Stimulated activated CD8-positive, alpha-beta memory T cell treated with anti-CD3 and anti-CD28 coated beads, Interleukin-15, amount 100 ng/mL, for 1 hour (primary cell): Measurements from ENCODE around the gene ADAT3.

Experiments used
- DNase-seq: peaks from one replicate; pipeline ENCODE4 v3.0.0-alpha.2; 2020; ENCODE audit warnings: low read depth

Gene ADAT3

GRCh38 chr19:1912760-1913505, 7.7 kb downstream of the ADAT3 start:
- no peak for DNase-seq

- DNase-seq = no peak
Measured at GRCh38 chr19:1913781-1914577, 8.8 kb downstream of the ADAT3 start.

DNA sequence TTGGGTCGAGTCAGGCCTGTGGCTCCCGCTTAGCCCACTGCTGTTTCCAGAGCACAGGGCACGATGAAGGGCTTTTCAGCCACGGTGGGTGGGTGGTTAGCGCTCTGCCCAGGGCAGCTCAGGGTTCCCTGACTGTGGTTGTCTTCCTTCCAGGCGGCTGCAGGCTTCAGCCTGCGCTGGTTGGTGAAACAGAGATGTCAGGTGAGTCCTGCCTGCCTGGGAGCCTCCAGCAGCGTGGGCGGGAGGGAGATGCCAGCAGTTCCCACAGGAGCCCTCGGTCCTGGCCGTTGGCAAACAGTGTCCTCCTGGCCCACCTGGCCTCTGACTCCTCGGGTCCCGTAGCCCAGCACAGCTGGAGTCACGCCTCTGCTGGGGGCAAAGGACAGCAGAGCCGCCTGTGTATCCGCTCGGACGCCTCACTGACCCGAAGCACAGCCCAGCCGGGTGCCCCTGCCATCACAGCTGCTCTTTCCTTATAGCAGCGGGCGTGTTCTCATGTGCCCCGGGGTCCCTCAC, 9.7 kb downstream of the ADAT3 start:
- DNase-seq = no peak

DNA sequence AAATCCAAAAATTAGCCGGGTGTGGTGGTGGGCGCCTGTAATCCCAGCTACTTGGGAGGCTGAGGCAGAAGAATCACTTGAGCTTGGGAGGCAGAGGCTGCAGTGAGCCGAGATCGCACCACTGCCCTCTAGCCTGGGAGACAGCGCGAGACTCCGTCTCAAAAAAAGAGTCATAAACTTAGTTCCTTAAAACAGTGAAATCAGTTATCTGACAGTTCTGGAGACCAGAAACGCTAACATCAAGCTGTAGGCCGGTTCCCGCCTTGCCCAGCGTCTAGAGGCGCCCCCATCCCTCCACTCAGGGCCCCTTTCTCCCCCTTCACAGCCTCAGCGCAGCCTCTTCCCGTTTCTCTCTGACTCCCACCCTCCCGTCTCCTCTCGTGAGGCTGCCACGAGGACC, 11.9 kb downstream of the ADAT3 start:
- DNase-seq = no peak

- DNase-seq = no peak
Measured at GRCh38 chr19:1917926-1918325, 12.7 kb downstream of the ADAT3 start.

DNA sequence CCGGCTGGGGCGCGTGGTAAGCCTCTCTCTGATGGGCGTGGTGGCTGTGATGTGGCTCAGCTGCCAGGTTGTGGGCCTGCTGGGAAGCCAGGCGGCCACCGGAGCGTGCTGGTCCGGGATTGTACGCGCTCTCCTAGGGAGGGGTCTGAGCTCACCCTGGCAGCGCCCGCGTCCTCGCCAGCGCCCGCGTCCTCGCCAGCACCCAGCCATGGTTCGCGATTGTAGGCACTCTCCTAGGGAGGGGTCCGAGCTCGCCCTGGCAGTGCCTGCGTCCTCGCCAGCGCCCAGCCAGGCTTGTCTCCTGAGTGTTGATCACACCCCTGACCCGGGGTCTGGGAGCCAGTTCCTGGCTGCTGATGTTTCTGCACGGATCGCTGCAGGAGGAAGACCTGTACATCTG, 13.8 kb downstream of the ADAT3 start:
- no peak for DNase-seq

DNA sequence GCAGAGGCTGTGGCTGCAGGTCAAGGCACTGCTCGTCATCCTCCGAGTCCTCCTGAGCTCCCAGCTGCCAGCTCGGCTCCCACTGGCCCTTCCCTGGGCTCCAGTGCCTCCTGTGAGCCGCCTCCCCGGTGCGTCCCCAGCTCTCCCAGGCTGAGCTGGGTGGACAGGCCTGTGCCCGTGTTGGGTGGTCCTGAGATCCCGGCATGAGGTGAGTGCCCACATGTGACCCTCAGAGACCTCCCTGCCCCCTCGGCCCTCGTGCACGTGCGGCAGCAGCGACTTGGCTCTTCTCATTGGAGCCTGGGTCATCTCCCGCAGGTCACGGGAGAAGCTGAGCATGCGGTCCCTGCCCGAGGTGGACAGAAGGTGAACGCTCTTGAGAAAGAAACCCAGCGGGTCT, 15.4 kb downstream of the ADAT3 start:
- no peak for DNase-seq

DNA sequence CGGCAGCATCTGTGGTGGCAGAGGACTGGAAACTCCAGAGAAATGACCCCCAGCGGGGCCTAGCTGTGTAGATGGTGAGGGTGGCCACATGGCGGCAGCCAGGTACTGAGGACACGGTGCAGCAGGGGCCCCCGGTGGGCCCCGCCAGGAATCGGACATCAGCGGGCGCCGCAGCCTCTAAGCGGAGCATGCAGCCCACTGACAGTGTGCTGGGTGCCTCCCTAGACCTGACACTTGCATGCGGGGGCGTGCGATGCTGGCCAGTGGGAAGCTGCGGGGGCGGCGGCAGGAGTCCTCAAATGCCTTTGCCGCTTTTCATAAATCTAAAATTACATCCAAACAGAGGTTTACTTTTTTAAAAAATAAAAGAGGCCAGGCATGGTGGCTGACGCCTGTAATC, 16.1 kb downstream of the ADAT3 start:
- no peak for DNase-seq

GRCh38 chr19:1921825-1922224, 16.6 kb downstream of the ADAT3 start:
- no peak for DNase-seq

DNA sequence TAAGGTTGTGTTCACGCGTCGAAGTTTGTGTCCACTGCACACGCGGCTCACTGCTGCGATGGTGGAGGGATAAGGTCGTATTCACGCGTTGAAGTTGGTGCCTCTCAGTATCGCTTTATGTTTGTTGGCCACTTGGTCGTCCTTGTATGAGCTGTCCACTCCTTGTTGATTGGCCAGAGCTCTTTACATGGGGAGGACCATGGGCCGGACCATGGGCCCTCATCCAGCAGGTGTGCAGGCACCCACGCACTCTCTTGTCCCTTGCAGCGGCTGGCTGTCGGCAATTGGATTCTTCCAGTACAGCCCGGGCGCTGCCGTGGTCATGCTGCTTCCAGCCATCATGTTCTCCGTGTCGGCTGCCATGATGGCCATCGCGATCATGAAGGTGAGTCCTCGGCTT, 17.6 kb downstream of the ADAT3 start:
- DNase-seq = no peak

GRCh38 chr19:1923319-1923718, 18.1 kb downstream of the ADAT3 start:
- no peak for DNase-seq

DNA sequence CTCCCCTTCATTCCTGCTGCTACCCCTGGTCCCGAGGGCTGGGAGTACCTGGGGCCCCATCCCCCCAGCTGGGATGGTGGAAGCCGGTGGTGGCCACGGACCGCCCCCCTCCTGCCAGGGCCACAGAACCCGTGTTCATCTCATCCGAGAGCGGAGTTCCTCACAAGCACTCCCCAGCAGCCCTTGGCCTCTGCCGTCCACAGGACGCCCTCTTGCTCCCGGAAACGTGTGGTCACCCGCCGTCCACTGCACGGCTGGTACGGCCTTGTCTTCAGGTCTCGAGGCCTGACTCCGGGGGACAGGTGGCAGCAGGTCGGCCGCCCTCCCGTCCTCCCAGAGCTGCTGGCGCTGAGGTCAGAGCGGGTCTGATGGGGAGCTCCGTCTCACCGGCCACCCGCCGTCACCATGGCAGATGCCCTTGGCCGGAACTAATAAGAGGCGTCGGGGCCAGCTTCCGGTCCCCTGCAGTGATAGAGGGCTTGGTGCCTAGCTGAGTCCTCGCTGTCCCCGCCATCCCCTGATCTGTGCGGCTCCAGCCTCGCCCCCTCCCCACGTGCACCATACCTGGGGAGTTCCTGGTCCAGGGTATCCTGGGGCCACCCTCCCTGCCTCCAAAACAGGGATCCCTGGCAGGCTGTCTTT, 19.2 kb downstream of the ADAT3 start:
- DNase-seq = no peak

- DNase-seq = no peak
Measured at GRCh38 chr19:1925544-1925943, 20.3 kb downstream of the ADAT3 start.

GRCh38 chr19:1929021-1929742, 24.0 kb downstream of the ADAT3 start:
- peak; percentile 62 for DNase-seq

- DNase-seq = no peak
Measured at GRCh38 chr19:1931445-1931844, 26.2 kb downstream of the ADAT3 start.

DNA sequence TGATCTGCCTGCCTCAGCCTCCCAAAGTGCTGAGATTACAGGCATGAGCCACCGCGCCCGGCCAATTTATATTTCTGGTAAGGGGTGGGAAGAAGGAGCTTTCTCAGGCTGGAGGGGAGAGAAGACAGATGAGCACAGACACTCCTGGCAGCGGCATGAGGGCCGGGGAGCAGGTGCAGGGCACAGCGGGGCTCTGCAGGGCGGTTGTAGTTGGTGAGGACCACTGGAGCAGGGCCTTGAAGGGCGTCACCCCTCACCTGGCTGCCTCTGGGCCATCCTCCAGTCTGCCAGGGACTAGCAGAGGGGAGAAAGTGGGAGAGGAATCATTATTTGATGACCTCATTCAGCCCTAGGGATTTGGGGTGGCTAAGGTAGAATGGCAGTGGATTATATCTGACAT, 27.2 kb downstream of the ADAT3 start:
- no peak for DNase-seq

- no peak for DNase-seq
Measured at GRCh38 chr19:1933244-1933643, 28.0 kb downstream of the ADAT3 start.

GRCh38 chr19:1933942-1934341, 28.7 kb downstream of the ADAT3 start:
- DNase-seq = no peak

DNA sequence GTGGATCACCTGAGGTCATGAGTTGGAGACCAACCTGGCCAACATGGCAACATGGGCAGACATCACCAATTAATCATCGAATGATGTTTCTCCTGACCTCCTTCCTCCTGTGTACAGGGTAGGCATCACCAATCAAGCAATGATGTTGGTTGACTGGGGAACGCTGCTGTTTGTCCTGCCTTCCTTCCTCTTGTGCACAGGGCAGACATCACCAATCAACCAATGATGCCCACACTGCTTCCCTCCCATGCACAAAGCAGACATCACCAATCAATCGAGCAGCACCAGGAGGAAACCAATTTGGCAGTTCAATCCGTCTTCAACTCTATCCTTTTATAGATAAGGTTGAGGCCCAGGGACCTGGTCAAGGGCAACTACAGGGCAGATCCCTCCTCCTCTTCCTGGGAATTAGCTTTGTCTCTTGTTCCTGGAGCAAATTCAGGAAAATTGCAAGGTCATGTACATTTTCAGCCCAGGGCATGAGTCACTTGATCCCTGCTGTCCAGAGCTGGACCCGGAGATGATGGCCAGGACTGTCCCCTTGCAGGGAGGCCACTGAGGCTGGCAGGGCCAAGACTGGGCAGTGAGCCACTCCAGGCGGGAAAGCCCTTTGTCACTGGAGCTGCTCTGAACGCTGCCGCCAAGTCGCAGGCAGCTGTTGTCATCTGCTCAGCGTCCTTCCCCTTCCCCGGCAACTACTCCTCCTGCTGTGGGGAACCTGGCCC, 30.4 kb downstream of the ADAT3 start:
- DNase-seq = no peak

GRCh38 chr19:1936430-1936829, 31.2 kb downstream of the ADAT3 start:
- DNase-seq = no peak

DNA sequence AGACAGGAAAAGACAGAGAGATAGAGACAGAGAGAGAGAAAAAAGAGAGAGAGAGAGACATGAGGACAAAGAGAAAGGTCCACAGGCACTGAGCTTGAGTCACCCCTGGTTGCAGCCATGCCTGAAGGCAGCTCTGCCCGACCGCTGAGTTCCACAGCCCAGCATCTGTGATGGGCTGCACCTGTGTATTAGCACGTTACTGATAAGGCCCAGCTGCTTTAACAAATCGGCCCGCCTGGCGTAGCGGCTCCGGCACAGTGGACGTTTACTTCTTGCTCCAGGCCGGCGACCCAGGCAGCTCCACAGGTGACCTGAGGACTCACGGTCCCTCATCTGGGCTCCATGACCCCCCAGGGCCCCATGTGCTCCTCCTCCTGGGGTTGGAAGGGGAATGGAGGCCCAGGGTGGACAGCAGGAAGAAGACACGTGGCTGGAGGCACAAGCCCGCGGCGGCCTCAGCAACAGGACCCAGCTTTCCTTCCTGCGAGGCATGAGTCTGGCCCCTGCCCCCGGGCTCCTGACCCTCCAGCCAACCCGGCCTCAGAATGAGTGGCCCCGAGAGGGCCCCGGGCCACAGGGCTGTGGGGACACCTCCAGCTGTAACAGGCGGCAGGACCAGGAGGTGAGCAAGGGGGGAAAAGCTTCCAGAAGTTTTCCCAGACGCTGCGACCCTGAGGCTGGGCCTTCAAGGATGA, 31.9 kb downstream of the ADAT3 start:
- DNase-seq = no peak
